ENCODE data around the gene ARIH2.

ARIH2 gene

DNA sequence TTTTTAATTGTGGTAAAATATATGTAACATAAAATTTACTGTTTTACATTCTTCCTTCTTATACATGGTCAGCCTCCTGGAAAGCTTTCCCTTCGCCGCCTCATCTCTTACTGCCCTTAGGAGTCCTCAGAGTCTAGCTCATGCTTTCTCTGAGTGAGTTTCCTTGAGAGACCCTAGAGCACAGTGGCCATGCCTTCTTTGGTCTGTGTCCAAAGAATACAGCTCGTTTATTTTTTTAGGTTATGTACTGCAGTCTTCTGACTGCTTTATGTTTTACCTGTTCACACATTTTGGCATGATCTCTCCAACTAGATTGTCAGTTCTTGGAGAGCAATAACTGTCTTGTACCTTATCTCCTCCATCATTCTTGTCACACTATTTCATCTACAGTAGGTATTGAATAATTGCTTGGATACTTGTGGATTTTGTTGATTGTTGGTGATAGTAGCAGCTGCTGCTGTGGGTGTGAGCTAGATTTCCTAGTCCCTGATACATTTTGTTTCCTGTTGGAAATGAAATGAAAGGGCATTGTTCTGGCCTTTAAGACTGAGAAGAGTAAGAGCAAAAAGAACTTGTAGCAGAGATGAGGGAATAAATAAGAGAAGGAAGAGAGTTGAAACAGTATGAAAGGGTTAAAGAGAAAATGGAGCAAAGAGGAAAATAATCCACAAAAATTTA, 10.9 kb downstream of the ARIH2 start:
- DNase-seq: no peak

GRCh38 chr3:48930590-48930989, 11.9 kb downstream of the ARIH2 start:
- no peak for DNase-seq

DNA sequence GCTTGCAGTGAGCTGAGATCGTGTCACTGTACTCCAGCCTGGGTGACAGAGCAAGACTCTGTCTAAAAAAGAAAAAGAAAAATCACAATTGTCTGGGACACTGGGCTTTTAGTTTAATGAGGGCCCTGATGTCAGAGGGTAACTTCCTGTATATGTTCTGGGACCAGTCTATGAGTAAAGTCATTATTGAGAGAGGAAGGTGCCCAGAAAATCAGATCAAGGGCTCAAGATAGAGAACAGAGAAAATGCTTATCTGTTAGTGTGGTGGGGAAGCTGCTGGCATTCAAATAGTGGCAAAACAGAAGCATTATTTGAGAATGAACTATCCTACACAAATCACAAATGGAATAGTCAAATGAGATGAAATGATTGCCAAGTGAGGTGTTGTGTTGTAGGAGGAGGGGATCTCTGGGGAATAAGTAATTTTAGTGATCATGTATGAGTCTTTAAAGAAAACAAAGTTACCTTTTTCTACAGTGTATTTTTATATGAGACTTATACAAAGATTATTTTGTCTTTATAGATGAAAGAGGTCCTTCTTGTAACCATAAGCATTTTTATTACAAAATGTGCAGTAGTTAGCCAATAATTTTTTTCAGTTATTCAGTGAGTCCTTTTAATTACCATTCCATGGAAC, 13.4 kb downstream of the ARIH2 start:
- no peak for DNase-seq

- no peak for DNase-seq
These were observed 15.8 kb downstream of the ARIH2 start for GRCh38 chr3:48934333-48934991.

DNA sequence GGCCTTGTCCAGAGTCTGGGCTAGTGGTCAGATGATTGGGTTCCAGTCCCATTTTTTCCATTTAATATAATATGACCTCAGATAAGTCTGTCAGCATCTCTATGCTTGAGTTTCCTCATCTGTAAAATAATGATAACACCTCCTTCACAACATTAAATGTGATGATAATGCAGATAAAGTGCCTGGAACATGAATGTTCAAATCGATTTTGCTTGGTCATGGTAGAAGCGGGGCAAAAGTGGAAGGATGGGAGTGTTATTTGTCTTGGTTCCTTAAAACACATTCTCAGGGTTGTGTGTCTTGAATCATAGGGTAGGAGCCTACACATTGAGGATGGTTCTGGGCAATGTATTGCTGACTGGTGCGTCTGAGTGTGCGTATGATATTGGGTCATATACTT, 16.9 kb downstream of the ARIH2 start:
- no peak for DNase-seq

DNA sequence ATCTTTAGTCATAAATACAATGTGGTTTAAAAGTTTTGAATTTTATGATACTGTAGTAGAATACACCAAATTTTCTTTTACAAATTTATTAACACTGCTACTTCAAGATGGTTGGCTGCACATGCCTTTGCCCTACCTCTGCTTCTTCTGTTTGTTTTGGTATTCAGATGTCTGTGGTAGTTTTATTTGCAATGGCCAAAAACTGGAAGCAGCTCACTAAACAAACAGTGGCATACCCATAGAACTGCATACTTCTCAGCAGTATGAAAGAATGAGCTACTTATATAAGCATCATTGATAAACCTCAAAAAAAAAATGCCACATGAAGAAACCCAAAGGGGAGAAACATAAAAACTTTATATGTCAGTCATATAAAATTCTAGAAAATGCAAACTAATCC, 19.5 kb downstream of the ARIH2 start:
- no peak for DNase-seq

- no peak for DNase-seq
These were observed 20.0 kb downstream of the ARIH2 start for GRCh38 chr3:48938689-48939088.

GRCh38 chr3:48945432-48945831, 26.8 kb downstream of the ARIH2 start:
- no peak for DNase-seq

DNA sequence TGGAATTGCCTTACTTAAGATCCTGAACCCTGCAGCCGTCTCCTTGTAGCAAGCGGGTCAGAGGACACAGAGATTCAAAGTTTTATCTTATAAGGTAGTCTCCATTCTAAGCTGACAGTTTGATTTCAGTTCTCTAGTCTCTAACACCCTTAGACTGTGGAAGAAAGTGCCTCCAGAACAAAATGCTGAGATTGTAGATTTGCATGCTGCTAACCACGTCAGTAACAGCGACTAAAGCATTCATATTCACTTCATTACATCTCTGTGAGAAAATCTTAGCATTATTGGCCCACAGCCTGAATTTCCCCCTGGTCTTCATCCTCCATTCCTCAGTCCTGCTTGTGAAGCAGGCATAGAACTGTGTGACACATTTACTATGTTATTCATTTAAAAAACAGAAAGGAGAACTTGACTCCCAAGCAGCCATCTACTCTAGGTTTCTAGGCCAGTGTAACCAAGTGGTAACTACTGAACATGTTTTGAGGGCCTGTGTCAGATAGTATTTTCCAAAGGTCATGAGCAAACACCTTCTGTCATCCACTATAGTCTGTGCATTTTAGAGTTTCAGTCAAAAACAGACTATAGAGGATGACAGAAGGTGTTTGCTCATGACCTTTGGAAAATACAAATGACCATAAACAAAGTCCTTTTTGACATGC, 27.4 kb downstream of the ARIH2 start:
- no peak for DNase-seq

DNA sequence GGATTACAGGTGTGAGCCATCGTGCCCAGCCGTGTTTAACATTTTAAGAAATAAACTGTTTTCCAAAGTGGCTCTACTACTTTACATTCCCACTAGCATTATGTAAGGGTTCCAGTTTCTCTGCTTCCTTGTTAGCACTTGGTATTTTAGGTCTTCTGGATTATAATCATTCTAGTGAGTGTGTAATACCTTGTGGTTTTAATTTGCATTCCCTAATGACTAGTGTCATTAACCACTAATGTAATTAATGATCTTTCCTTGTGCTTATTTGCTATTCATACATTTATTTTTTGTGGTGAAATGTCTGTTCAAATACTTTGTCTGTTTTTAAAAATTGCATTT, 30.7 kb downstream of the ARIH2 start:
- no peak for DNase-seq

- no peak for DNase-seq
These were observed 31.4 kb downstream of the ARIH2 start for GRCh38 chr3:48950051-48950450.

DNA sequence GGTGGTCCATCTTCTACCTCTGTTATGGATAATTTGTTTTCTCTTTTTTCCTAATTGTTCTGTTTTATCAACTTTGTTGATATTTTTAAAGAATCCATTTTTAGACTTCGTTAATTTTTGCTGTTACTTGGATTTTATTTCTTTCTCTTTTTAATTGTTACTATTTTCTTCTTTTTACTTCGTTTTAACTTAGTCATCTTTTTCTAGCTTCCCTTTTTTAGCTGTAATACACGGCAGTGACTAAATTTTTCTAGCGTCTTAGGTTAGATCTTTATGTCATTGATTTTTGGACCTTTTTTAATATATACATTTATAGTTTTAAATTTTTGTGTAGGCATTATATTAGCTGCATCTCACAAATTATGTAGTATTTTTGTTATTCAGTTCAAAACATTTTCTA, 33.1 kb downstream of the ARIH2 start:
- DNase-seq: no peak

DNA sequence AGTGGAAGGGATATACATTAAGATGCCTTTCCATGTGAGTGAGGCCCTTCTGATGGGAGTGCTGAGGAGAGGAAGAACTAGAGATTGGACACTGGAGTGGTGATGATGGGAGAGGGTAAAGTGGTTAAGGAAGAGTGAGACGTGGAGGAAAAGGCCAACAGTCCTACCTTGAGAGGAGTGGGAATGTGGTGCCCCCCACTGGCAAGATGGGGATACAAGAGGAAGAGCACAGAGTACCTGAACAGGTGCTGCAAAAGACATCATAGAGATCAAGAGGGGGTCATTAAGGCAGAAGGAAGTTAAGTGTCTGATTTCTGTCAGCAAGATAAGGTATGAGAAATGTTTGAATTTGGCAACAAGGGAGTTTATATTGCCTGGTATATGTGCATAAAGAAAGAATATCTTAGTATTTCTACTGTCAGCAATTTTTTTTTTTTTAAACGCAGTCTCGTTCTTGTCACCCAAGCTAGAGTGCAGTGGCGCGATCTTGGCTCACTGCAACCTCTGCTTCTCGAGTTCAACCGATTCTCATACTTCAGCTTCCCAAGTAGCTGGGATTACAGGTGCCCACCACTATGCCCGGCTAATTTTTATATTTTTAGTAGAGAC, 34.0 kb downstream of the ARIH2 start:
- DNase-seq: peak in 3 of 4 experiments; percentile 17 to 21 (median 19)

GRCh38 chr3:48957006-48957705, 38.5 kb downstream of the ARIH2 start:
- no peak for DNase-seq

DNA sequence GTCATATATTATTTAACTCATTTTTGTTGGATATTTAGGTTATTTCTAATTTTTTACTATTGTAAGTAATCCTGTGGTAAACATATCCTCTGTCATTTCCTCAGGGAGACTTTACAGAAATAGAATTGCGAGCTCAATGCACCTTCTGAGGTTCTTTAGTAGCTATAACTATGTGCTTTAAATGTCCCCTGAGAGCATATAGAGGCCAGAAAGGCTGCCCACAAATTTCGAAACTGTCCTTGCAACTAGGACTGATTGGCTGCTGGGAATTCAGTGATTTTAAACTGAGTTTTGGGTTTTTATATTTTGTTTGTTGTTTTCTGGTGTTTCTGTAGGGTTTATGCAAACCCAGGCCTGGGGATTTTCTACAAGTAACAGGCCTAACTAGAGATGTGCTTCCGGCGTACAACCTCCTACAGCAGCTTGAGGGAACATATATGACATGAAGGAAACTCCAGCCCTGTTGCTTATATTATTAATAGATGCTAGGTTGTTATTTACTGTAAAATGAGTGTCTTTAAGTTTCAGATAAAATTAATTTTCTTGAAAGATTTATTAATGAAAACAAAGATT, 42.3 kb downstream of the ARIH2 start:
- DNase-seq: no peak

- no peak for DNase-seq
These were observed 43.7 kb downstream of the ARIH2 start for GRCh38 chr3:48962340-48962739.

DNA sequence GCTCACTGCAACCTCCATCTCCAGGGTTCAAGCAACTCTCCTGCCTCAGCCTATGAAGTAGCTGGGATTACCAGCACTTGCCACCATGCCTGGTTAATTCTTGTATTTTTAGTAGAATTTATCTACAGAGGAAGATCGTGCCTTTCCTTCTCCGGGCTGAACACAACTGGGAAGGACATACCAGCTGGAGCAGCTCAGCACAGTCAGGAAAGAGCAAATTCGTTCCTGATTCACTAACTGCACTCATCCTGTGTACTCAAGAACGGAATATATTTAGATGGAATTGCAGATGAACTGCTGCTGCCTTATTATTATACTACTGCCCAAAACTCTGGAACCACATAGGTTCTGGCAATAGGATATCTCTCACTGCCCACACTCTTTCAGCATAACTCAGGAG, 44.3 kb downstream of the ARIH2 start:
- no peak for DNase-seq

GRCh38 chr3:48963591-48963990, 44.9 kb downstream of the ARIH2 start:
- DNase-seq: no peak

DNA sequence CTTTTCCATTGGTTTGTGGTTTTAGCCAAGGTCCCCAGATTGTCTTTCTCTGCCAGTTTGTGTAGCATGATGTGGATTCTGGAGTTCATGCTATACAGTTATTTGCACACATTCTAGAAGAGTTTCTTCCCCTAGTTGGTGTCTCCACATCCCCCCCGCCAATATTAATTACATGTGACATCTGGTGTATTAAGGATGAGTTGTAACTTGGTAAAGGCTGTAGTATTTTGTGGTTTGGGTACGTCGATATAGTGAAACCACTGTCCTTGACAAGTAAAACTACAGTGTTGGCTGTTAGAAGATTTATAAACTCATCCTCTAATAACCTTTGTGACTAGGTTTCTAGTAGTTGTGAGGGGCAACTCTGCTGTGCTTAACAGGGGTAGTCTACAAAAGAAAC, 47.7 kb downstream of the ARIH2 start:
- no peak for DNase-seq

DNA sequence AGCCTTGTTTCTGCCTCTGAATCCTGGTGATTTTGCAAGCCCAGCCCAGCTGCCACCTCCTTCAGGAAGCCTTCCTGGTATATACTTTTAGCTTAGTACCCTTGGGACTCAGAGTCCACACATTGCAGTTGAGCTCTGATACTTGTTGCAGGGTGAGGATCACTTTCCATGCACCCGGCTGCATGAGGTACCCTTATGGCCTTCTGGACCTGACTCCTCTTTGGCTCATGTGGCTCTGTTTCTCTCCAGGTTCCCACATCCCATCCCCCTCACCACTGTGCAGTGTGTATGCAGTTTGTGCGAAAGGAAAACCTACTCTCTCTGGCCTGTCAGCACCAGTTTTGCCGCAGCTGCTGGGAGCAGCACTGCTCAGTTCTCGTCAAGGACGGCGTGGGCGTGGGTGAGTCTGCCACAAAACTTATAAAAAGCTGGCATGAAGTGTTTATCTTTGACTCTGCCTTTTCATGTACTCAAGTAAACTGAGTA, 48.3 kb downstream of the ARIH2 start:
- DNase-seq: no peak

GRCh38 chr3:48970586-48970985, 51.9 kb downstream of the ARIH2 start:
- no peak for DNase-seq

Measured in activated CD4-positive, CD25-positive, alpha-beta regulatory T cell (primary cell).